H1 (cell line): Measurements from ENCODE around the gene CTIF. TPM values are rescaled to one million over a fixed set of nuclear protein-coding genes. Genes with fewer than 3 reads are reported as not detected.

Experiments used
- CBX5 ChIP-seq: fragments of 300-800, 300-1000 bp; sonication (generic); IDR thresholded peaks from 2 replicates; pipeline ENCODE4 v1.7.1; 2016; ENCODE audit warnings: antibody characterized with exemption, low read length, low read depth
- CEBPB ChIP-seq: IDR thresholded peaks from 2 replicates; pipeline ENCODE4 v1.6.1; 2012; ENCODE audit warnings: low read depth, low read length
- HDAC2 ChIP-seq, 2 experiments: fragments of 300-600 bp in 1 of 2; sonication (generic) in 1 of 2; IDR thresholded peaks; 2 replicates each; pipeline ENCODE4 v1.6.1; 2011 to 2012; ENCODE audit warnings: low read depth in 2 of 2, low read length in 2 of 2, mild to moderate bottlenecking in 2 of 2, moderate library complexity in 2 of 2, borderline replicate concordance in 1 of 2, inconsistent platforms in 1 of 2
- RNF2 ChIP-seq: fragments of 200-900, 300-1000 bp; sonication (generic); IDR thresholded peaks from 2 replicates; pipeline ENCODE4 v1.7.1; 2016; ENCODE audit warnings: borderline replicate concordance, low read depth, mild to moderate bottlenecking, antibody characterized with exemption, low read length; ENCODE audit not compliant: poor library complexity, severe bottlenecking; ENCODE audit errors: missing control alignments
- RXRA ChIP-seq: IDR thresholded peaks from 2 replicates; pipeline ENCODE4 v1.6.1; 2011; ENCODE audit warnings: low read depth, mild to moderate bottlenecking, low read length, moderate library complexity; ENCODE audit not compliant: insufficient read depth
- polyA plus RNA-seq, 7 experiments: library from polyadenylated mRNA; depleted of rRNA in 3 of 7; stranded (reverse) in 5 of 7; unstranded in 2 of 7; fragments of >200 nt in 5 of 7; fragments of 200-250 nt in 2 of 7; gene quantifications; 1 replicate in 5 of 7; 2 replicates in 1 of 7; 4 replicates in 1 of 7; pipeline versions ENCODE4 v1.2.1 to v1.2.3, GENCODE V29; 2011 to 2013; ENCODE audit warnings: missing spikeins in 2 of 7, mixed read lengths in 2 of 7
- total RNA-seq: library from RNA; stranded (reverse); fragmentation: NEBNext Ultra II Directional; extraction: Animal tissue kit (Norgen Biotek cat#: 25700); gene quantifications from 2 replicates; pipeline ENCODE4 v1.2.1, GENCODE V29; 2021
- TF ChIP-seq, protein P1 (sequence below): IDR thresholded peaks from 2 replicates; pipeline ENCODE4 v1.6.1; 2011; ENCODE audit warnings: low read length, improper control_type of control experiment
- TF ChIP-seq, protein P2 (sequence below), 3 experiments: IDR thresholded peaks; 1 replicate in 2 of 3; 2 replicates in 1 of 3; pipeline versions ENCODE4 v1.5.1 to v1.6.1; 2011; ENCODE audit warnings: low read length in 3 of 3, mild to moderate bottlenecking in 3 of 3, inconsistent platforms in 2 of 3, low read depth in 1 of 3, moderate library complexity in 1 of 3; ENCODE audit not compliant: insufficient read depth in 1 of 3; ENCODE audit errors: control extremely low read depth in 1 of 3

CTIF gene
- total and polyA plus RNA-seq, 2 of the 8 experiments (the other 6 are each of a cell fraction or from before 2014, with no cell fraction given), result 9.0 to 17.8 TPM

DNA sequence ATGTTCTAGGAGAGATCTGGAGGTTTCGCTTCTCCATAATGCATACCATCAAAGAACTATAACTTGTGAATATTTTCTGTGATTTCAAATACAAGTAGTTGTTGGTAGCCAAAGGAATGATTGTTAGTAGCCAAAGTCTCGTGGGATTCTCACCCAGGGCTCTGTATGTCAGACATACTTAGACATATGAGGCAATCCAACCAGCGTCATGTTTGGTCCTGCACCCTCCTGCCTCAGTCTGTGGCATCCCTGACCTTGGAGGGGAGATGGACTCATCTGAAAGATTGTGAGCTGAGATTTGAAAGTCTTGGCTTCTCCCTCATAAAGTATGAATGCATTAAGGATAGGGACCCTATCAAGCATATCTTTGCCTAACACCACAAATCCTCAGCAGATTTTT lies 81.2 kb downstream of the CTIF start (continued):
- TF ChIP-seq, protein P1, sequence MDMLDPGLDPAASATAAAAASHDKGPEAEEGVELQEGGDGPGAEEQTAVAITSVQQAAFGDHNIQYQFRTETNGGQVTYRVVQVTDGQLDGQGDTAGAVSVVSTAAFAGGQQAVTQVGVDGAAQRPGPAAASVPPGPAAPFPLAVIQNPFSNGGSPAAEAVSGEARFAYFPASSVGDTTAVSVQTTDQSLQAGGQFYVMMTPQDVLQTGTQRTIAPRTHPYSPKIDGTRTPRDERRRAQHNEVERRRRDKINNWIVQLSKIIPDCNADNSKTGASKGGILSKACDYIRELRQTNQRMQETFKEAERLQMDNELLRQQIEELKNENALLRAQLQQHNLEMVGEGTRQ, result no peak
- TF ChIP-seq, protein P2, sequence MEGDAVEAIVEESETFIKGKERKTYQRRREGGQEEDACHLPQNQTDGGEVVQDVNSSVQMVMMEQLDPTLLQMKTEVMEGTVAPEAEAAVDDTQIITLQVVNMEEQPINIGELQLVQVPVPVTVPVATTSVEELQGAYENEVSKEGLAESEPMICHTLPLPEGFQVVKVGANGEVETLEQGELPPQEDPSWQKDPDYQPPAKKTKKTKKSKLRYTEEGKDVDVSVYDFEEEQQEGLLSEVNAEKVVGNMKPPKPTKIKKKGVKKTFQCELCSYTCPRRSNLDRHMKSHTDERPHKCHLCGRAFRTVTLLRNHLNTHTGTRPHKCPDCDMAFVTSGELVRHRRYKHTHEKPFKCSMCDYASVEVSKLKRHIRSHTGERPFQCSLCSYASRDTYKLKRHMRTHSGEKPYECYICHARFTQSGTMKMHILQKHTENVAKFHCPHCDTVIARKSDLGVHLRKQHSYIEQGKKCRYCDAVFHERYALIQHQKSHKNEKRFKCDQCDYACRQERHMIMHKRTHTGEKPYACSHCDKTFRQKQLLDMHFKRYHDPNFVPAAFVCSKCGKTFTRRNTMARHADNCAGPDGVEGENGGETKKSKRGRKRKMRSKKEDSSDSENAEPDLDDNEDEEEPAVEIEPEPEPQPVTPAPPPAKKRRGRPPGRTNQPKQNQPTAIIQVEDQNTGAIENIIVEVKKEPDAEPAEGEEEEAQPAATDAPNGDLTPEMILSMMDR (IDR thresholded peaks at IDR 0.05; ENCODE audit: control extremely low read depth in 1 of 3, insufficient read depth in 1 of 3, low read depth in 1 of 3, low read length in 3 of 3), result no peak
- TF ChIP-seq HDAC2 (IDR thresholded peaks at IDR 0.05; ENCODE audit: borderline replicate concordance in 1 of 2, low read depth in 2 of 2, low read length in 2 of 2) (no peak), CEBPB (no peak), CBX5 (no peak), RXRA (no peak), RNF2 (no peak)
